ENCODE results near the gene HMX1.

The HMX1 gene

GRCh38 chr4:8828869-8829268, 42.8 kb downstream of the HMX1 start:
- H3K36me3 ChIP-seq (ENCODE audit: insufficient read depth, low read length) = no peaks in the 10 kb centered on the region
- TF ChIP-seq EZH2 (IDR thresholded peaks at IDR 0.05) = no peak
- TF ChIP-seq FOXP2 (optimal IDR thresholded peaks at IDR 0.05; ENCODE audit: control extremely low read depth, extremely low read length, insufficient read depth) = no peak
- no peak for TF ChIP-seq POLR2AphosphoS5 (IDR thresholded peaks at IDR 0.05; ENCODE audit: borderline replicate concordance, low read depth, low read length)
- no peak overlapping the region for H3K9ac ChIP-seq (ENCODE audit: insufficient read length)
- no peak overlapping the region for H3K4me3 ChIP-seq
- H3K27ac ChIP-seq = no peak overlapping the region
- no peaks in the 10 kb centered on the region for H3K9me3 ChIP-seq (ENCODE audit: low read depth, low read length)
- no peak for DNase-seq (ENCODE audit: low read depth, low spot score)

GRCh38 chr4:8821151-8821950, 50.3 kb downstream of the HMX1 start:
- H3K4me3 ChIP-seq = no peak overlapping the region
- no peak for DNase-seq (ENCODE audit: low read depth, low spot score)
- H3K36me3 ChIP-seq (ENCODE audit: insufficient read depth, low read length) = no peaks in the 10 kb centered on the region
- TF ChIP-seq FOXP2 (optimal IDR thresholded peaks at IDR 0.05; ENCODE audit: control extremely low read depth, extremely low read length, insufficient read depth) (no peak), EZH2 (IDR thresholded peaks at IDR 0.05) (no peak), POLR2AphosphoS5 (IDR thresholded peaks at IDR 0.05; ENCODE audit: borderline replicate concordance, low read depth, low read length) (no peak)
- H3K9me3 ChIP-seq (ENCODE audit: low read depth, low read length) = no peaks in the 10 kb centered on the region
- H3K9ac ChIP-seq (ENCODE audit: insufficient read length) = no peak overlapping the region
- H3K27ac ChIP-seq = no peak overlapping the region

GRCh38 chr4:8820178-8821102, 51.2 kb downstream of the HMX1 start:
- no peak for DNase-seq (ENCODE audit: low read depth, low spot score)
- TF ChIP-seq FOXP2 (optimal IDR thresholded peaks at IDR 0.05; ENCODE audit: control extremely low read depth, extremely low read length, insufficient read depth) (no peak), EZH2 (IDR thresholded peaks at IDR 0.05) (no peak), POLR2AphosphoS5 (IDR thresholded peaks at IDR 0.05; ENCODE audit: borderline replicate concordance, low read depth, low read length) (no peak)
- Histone ChIP-seq H3K9ac (ENCODE audit: insufficient read length) (no peak overlapping the region), H3K36me3 (ENCODE audit: insufficient read depth, low read length) (no peaks in the 10 kb centered on the region), H3K27ac (no peak overlapping the region), H3K4me3 (no peak overlapping the region), H3K9me3 (ENCODE audit: low read depth, low read length) (no peaks in the 10 kb centered on the region)

GRCh38 chr4:8819473-8820177, 52.0 kb downstream of the HMX1 start:
- TF ChIP-seq EZH2 (IDR thresholded peaks at IDR 0.05) = no peak
- TF ChIP-seq FOXP2 (optimal IDR thresholded peaks at IDR 0.05; ENCODE audit: control extremely low read depth, extremely low read length, insufficient read depth) = no peak
- TF ChIP-seq POLR2AphosphoS5 (IDR thresholded peaks at IDR 0.05; ENCODE audit: borderline replicate concordance, low read depth, low read length) = no peak
- no peak overlapping the region for H3K4me3 ChIP-seq
- H3K36me3 ChIP-seq (ENCODE audit: insufficient read depth, low read length) = no peaks in the 10 kb centered on the region
- no peak overlapping the region for H3K9ac ChIP-seq (ENCODE audit: insufficient read length)
- no peak overlapping the region for H3K27ac ChIP-seq
- DNase-seq (ENCODE audit: low read depth, low spot score) = no peak
- no peaks in the 10 kb centered on the region for H3K9me3 ChIP-seq (ENCODE audit: low read depth, low read length)

- H3K9me3 ChIP-seq (ENCODE audit: low read depth, low read length) = no peaks in the 10 kb centered on the region
- no peak overlapping the region for H3K9ac ChIP-seq (ENCODE audit: insufficient read length)
- H3K27ac ChIP-seq = no peak overlapping the region
- no peak for DNase-seq (ENCODE audit: low read depth, low spot score)
- TF ChIP-seq FOXP2 (optimal IDR thresholded peaks at IDR 0.05; ENCODE audit: control extremely low read depth, extremely low read length, insufficient read depth) (no peak), EZH2 (IDR thresholded peaks at IDR 0.05) (no peak), POLR2AphosphoS5 (IDR thresholded peaks at IDR 0.05; ENCODE audit: borderline replicate concordance, low read depth, low read length) (no peak)
- H3K4me3 ChIP-seq = no peak overlapping the region
- no peaks in the 10 kb centered on the region for H3K36me3 ChIP-seq (ENCODE audit: insufficient read depth, low read length)
Observed at GRCh38 chr4:8819019-8819418, 52.6 kb downstream of the HMX1 start.

GRCh38 chr4:8818063-8818881, 53.4 kb downstream of the HMX1 start:
- no peaks in the 10 kb centered on the region for H3K36me3 ChIP-seq (ENCODE audit: insufficient read depth, low read length)
- no peak overlapping the region for H3K27ac ChIP-seq
- no peaks in the 10 kb centered on the region for H3K9me3 ChIP-seq (ENCODE audit: low read depth, low read length)
- H3K9ac ChIP-seq (ENCODE audit: insufficient read length) = no peak overlapping the region
- no peak overlapping the region for H3K4me3 ChIP-seq
- TF ChIP-seq EZH2 (IDR thresholded peaks at IDR 0.05) (no peak), POLR2AphosphoS5 (IDR thresholded peaks at IDR 0.05; ENCODE audit: borderline replicate concordance, low read depth, low read length) (no peak), FOXP2 (optimal IDR thresholded peaks at IDR 0.05; ENCODE audit: control extremely low read depth, extremely low read length, insufficient read depth) (no peak)
- no peak for DNase-seq (ENCODE audit: low read depth, low spot score)

- no peak overlapping the region for H3K27ac ChIP-seq
- H3K36me3 ChIP-seq (ENCODE audit: insufficient read depth, low read length) = no peaks in the 10 kb centered on the region
- H3K4me3 ChIP-seq = no peak overlapping the region
- no peaks in the 10 kb centered on the region for H3K9me3 ChIP-seq (ENCODE audit: low read depth, low read length)
- DNase-seq (ENCODE audit: low read depth, low spot score) = no peak
- TF ChIP-seq EZH2 (IDR thresholded peaks at IDR 0.05) (no peak), FOXP2 (optimal IDR thresholded peaks at IDR 0.05; ENCODE audit: control extremely low read depth, extremely low read length, insufficient read depth) (no peak), POLR2AphosphoS5 (IDR thresholded peaks at IDR 0.05; ENCODE audit: borderline replicate concordance, low read depth, low read length) (no peak)
- H3K9ac ChIP-seq (ENCODE audit: insufficient read length) = no peak overlapping the region
Observed at GRCh38 chr4:8817813-8818062, 53.9 kb downstream of the HMX1 start.
